IMR-90 (cell line): ENCODE data around the gene FBXL7. TPM values are rescaled to one million over a fixed set of nuclear protein-coding genes. Genes with fewer than 3 reads are reported as not detected.
A peak's percentile ranks its signal among the peaks of the same experiment; 100 is the strongest.

Experiments
- ATAC-seq: fragments of 200-7000 bp; cut with Tn5 transposase; 2 replicates; pipeline ENCODE4 v1.9.1; 2020; ENCODE audit warnings: low read depth, mild to moderate bottlenecking, moderate library complexity
- BruUV-seq: library from RNA; stranded (reverse); fragments of 400-500 nt; replicated peaks from 2 replicates; lab custom pipeline; 2021; lab: Mats Ljungman, UMichigan
- CTCF ChIA-PET: fragments of 300-600 bp; formaldehyde crosslinking; extraction: SDS; loops from one replicate; lab custom pipeline; 2021; ENCODE audit warnings: antibody characterized with exemption; lab: Yijun Ruan, JAX
- POLR2A ChIA-PET: fragments of 300-600 bp; sonication (Branson Sonifier 250); formaldehyde crosslinking; loops from one replicate; lab custom pipeline; 2022; ENCODE audit warnings: antibody characterized with exemption; ENCODE audit not compliant: unreplicated experiment; lab: Charles Lee
- DNase-seq: peaks from one replicate; pipeline ENCODE4 v3.0.0; 2013
- H2AFZ ChIP-seq: replicated peaks from 2 replicates; pipeline ENCODE3; 2013; ENCODE audit warnings: low read length, mild to moderate bottlenecking; ENCODE audit not compliant: poor library complexity
- H2AK5ac ChIP-seq: 2 replicates; pipeline ENCODE4 v1.6.1; 2013; ENCODE audit warnings: low read depth, low read length, inconsistent platforms
- H2AK9ac ChIP-seq: replicated peaks from 2 replicates; pipeline ENCODE3; 2013; ENCODE audit warnings: mild to moderate bottlenecking, low read depth, low read length, moderate library complexity; ENCODE audit not compliant: poor library complexity
- H2BK120ac ChIP-seq: 2 replicates; pipeline ENCODE4 v1.6.1; 2013; ENCODE audit warnings: low read depth, low read length, inconsistent platforms
- H2BK15ac ChIP-seq: 3 replicates; pipeline ENCODE4 v1.6.1; 2013; ENCODE audit warnings: low read depth, low read length, inconsistent platforms
- H2BK20ac ChIP-seq: 2 replicates; pipeline ENCODE4 v1.6.1; 2013; ENCODE audit warnings: low read depth, mild to moderate bottlenecking, inconsistent platforms, low read length, moderate library complexity
- H2BK5ac ChIP-seq: 2 replicates; pipeline ENCODE4 v1.6.1; 2013; ENCODE audit warnings: mild to moderate bottlenecking, low read depth, low read length, inconsistent platforms; ENCODE audit not compliant: poor library complexity, severe bottlenecking
- H3K14ac ChIP-seq: replicated peaks from 2 replicates; pipeline ENCODE4 v1.6.1; 2013; ENCODE audit warnings: low read depth, low read length, inconsistent platforms
- H3K18ac ChIP-seq: 2 replicates; pipeline ENCODE4 v1.6.1; 2013; ENCODE audit warnings: low read depth, low read length, control low read depth
- H3K23ac ChIP-seq: 2 replicates; pipeline ENCODE4 v1.6.1; 2013; ENCODE audit warnings: low read depth, low read length, inconsistent platforms
- H3K27ac ChIP-seq: 2 replicates; pipeline ENCODE4 v1.5.1; 2013; ENCODE audit warnings: mild to moderate bottlenecking, control low read depth, low read length; ENCODE audit not compliant: insufficient read depth
- H3K27me3 ChIP-seq: 2 replicates; pipeline ENCODE4 v1.6.1; 2013; ENCODE audit warnings: low read length; ENCODE audit not compliant: control insufficient read depth, insufficient read depth
- H3K36me3 ChIP-seq: 2 replicates; pipeline ENCODE4 v1.6.1; 2013; ENCODE audit warnings: low read length, mixed read lengths; ENCODE audit not compliant: control insufficient read depth, insufficient read depth
- H3K4ac ChIP-seq: 2 replicates; pipeline ENCODE4 v1.6.1; 2013; ENCODE audit warnings: low read depth, low read length, inconsistent platforms
- H3K4me1 ChIP-seq: 2 replicates; pipeline ENCODE4 v1.6.1; 2013; ENCODE audit warnings: low read length, mixed read lengths; ENCODE audit not compliant: control insufficient read depth, insufficient read depth
- H3K4me2 ChIP-seq: 2 replicates; pipeline ENCODE4 v1.6.1; 2013; ENCODE audit warnings: low read depth, mild to moderate bottlenecking, control low read depth, low read length, moderate library complexity
- H3K4me3 ChIP-seq: 2 replicates; pipeline ENCODE4 v1.5.1; 2013; ENCODE audit warnings: low read depth, mild to moderate bottlenecking, control low read depth, low read length, moderate library complexity; ENCODE audit not compliant: insufficient read depth
- H3K56ac ChIP-seq: 2 replicates; pipeline ENCODE4 v1.6.1; 2013; ENCODE audit warnings: low read length, inconsistent platforms; ENCODE audit not compliant: insufficient read depth; ENCODE audit errors: extremely low read depth
- H3K79me1 ChIP-seq, 2 experiments: 2 replicates each; pipeline ENCODE4 v1.6.1; 2013; ENCODE audit warnings: low read length in 2 of 2, inconsistent platforms in 1 of 2, low read depth in 1 of 2
- H3K9ac ChIP-seq: 2 replicates; pipeline ENCODE4 v1.6.1; 2013; ENCODE audit warnings: low read depth, low read length, control low read depth
- H3K9me1 ChIP-seq: 2 replicates; pipeline ENCODE4 v1.6.1; 2013; ENCODE audit warnings: low read length, inconsistent platforms; ENCODE audit not compliant: insufficient read depth
- H3K9me3 ChIP-seq: 2 replicates; pipeline ENCODE4 v1.6.1; 2013; ENCODE audit warnings: low read length; ENCODE audit not compliant: control insufficient read depth, insufficient read depth
- H4K20me1 ChIP-seq: 2 replicates; pipeline ENCODE4 v1.6.1; 2013; ENCODE audit warnings: low read length, inconsistent platforms; ENCODE audit not compliant: insufficient read depth
- H4K5ac ChIP-seq: 2 replicates; pipeline ENCODE4 v1.6.1; 2013; ENCODE audit warnings: mild to moderate bottlenecking, low read depth, low read length, control low read depth
- H4K8ac ChIP-seq, 2 experiments: 2 replicates each; pipeline ENCODE4 v1.6.1; 2013; ENCODE audit warnings: low read depth in 2 of 2, low read length in 2 of 2, control low read depth in 1 of 2, inconsistent platforms in 1 of 2
- H4K91ac ChIP-seq: 2 replicates; pipeline ENCODE4 v1.6.1; 2013; ENCODE audit warnings: low read depth, low read length, inconsistent platforms; ENCODE audit not compliant: insufficient read depth
- CEBPB ChIP-seq: IDR thresholded peaks from 2 replicates; pipeline ENCODE4 v1.6.1; 2012; ENCODE audit warnings: low read depth, low read length, improper control_type of control experiment
- CHD1 ChIP-seq: IDR thresholded peaks from 2 replicates; pipeline ENCODE4 v1.6.1; 2012; ENCODE audit warnings: low read depth, low read length, improper control_type of control experiment
- MAFK ChIP-seq: IDR thresholded peaks from 2 replicates; pipeline ENCODE4 v1.6.1; 2012; ENCODE audit warnings: low read depth, low read length, improper control_type of control experiment
- MAZ ChIP-seq: IDR thresholded peaks from 2 replicates; pipeline ENCODE4 v1.6.1; 2012; ENCODE audit warnings: low read depth, mild to moderate bottlenecking, low read length, improper control_type of control experiment, moderate library complexity, borderline replicate concordance
- NFE2L2 ChIP-seq: fragments of 150-350 bp; IDR thresholded peaks from 2 replicates; pipeline ENCODE4 v1.6.1; 2016; ENCODE audit warnings: low read depth, mild to moderate bottlenecking, low read length
- RFX5 ChIP-seq: IDR thresholded peaks from 2 replicates; pipeline ENCODE4 v1.8.0; 2012; ENCODE audit warnings: low read depth, mild to moderate bottlenecking, low read length, moderate library complexity
- SMC3 ChIP-seq: fragments of 150-350 bp; IDR thresholded peaks from 2 replicates; pipeline ENCODE4 v1.6.1; 2016; ENCODE audit warnings: low read depth, mild to moderate bottlenecking, antibody characterized with exemption, low read length, moderate library complexity
- WGBS, 2 experiments: methylation state at CpG; one replicate each; pipeline versions ENCODE4 v1.1.5 to v1.1.7; 2013; ENCODE audit warnings: missing lambda C conversion rate in 2 of 2; ENCODE audit not compliant: insufficient read length in 1 of 2; ENCODE audit errors: extremely low coverage in 2 of 2; 5-methylcytosine and 5-hydroxymethylcytosine counted together
- dilution Hi-C: fragments of 300-500 bp; cut with HindIII; formaldehyde crosslinking; loops from one replicate; pipeline ENCODE4 v1.14.3; 2018; ENCODE audit warnings: low sequenced_read_pairs; ENCODE audit not compliant: unreplicated experiment
- in situ Hi-C: fragments of 300-500 bp; cut with MboI; formaldehyde crosslinking; loops from 3 replicates; pipeline ENCODE4 v1.14.3; 2019; ENCODE audit warnings: low sequenced_read_pairs, inconsistent platforms, mixed read lengths
- intact Hi-C: fragments of 100-400 bp; cut with micrococcal nuclease; formaldehyde crosslinking; loops from 2 replicates; pipeline ENCODE4 v1.10.0; 2022
- polyA plus RNA-seq, 3 experiments: library from polyadenylated mRNA; depleted of rRNA; stranded (reverse); fragments of >200 nt; gene quantifications; 2 replicates each; pipeline ENCODE4 v1.2.3, GENCODE V29; 2012; ENCODE audit warnings: low replicate concordance in 1 of 3
- total RNA-seq: library from RNA; depleted of rRNA; stranded (reverse); fragments of >200 nt; gene quantifications from 2 replicates; pipeline ENCODE4 v1.2.3, GENCODE V29; 2012
- TF ChIP-seq, protein P1 (sequence below): fragments of 150-350 bp; IDR thresholded peaks from 2 replicates; pipeline ENCODE4 v1.6.1; 2017; ENCODE audit warnings: mild to moderate bottlenecking, antibody characterized with exemption, low read length, low read depth
- TF ChIP-seq, protein P2 (sequence below): fragments of 150-350 bp; IDR thresholded peaks from 2 replicates; pipeline ENCODE4 v1.6.1; 2016; ENCODE audit warnings: low read depth, mild to moderate bottlenecking, low read length, moderate library complexity, borderline replicate concordance
- TF ChIP-seq, protein P3 (sequence below): conservative IDR thresholded peaks from 2 replicates; pipeline ENCODE4 v1.5.1; 2012; ENCODE audit warnings: mild to moderate bottlenecking, low read depth, low read length, improper control_type of control experiment

FBXL7 gene
- total and polyA plus RNA-seq, 2 of the 4 experiments (the other 2 are of a cell fraction) = 4.1 to 10.2 TPM

- no peak for TF ChIP-seq RFX5
- peak; percentile 15; the same call in 1 of the 2 replicates for TF ChIP-seq SMC3
- TF ChIP-seq NFE2L2 = no peak
- TF ChIP-seq, protein P1, sequence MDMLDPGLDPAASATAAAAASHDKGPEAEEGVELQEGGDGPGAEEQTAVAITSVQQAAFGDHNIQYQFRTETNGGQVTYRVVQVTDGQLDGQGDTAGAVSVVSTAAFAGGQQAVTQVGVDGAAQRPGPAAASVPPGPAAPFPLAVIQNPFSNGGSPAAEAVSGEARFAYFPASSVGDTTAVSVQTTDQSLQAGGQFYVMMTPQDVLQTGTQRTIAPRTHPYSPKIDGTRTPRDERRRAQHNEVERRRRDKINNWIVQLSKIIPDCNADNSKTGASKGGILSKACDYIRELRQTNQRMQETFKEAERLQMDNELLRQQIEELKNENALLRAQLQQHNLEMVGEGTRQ = no peak
Measured at GRCh38 chr5:15499528-15500324, at the start of gene FBXL7 (continued).

GRCh38 chr5:15450473-15450872 lies 49.5 kb upstream of the FBXL7 start:
- Histone ChIP-seq H3K23ac (no peak overlapping the region), H3K27me3 (peaks cover 2% of the 10 kb centered on the region), H2AK9ac (no peak overlapping the region), H2AFZ (no peak overlapping the region), H2AK5ac (no peak overlapping the region), H3K36me3 (no peaks in the 10 kb centered on the region), H3K9ac (no peak overlapping the region), H3K27ac (no peak overlapping the region), H3K18ac (no peak overlapping the region), H4K20me1 (no peaks in the 10 kb centered on the region), H2BK15ac (no peak overlapping the region), H2BK5ac (no peak overlapping the region), H3K14ac (no peak overlapping the region), H3K56ac (no peak overlapping the region), H2BK20ac (no peak overlapping the region), H3K4ac (no peak overlapping the region), H4K91ac (no peak overlapping the region), H3K79me1 (no peaks in the 10 kb centered on the region), H3K9me3 (no peaks in the 10 kb centered on the region), H2BK120ac (no peak overlapping the region), H3K4me1 (no peaks in the 10 kb centered on the region), H3K4me3 (no peak overlapping the region), H3K4me2 (no peak overlapping the region), H4K5ac (no peak overlapping the region), H4K8ac (no peak overlapping the region), H3K9me1 (no peaks in the 10 kb centered on the region)
- CTCF ChIA-PET = no interaction called here
- no peak for DNase-seq
- no peak for TF ChIP-seq CHD1
- no peak for TF ChIP-seq MAZ
- no peak for TF ChIP-seq MAFK
- TF ChIP-seq CEBPB = no peak
- no peak for TF ChIP-seq RFX5
- TF ChIP-seq, protein P2, sequence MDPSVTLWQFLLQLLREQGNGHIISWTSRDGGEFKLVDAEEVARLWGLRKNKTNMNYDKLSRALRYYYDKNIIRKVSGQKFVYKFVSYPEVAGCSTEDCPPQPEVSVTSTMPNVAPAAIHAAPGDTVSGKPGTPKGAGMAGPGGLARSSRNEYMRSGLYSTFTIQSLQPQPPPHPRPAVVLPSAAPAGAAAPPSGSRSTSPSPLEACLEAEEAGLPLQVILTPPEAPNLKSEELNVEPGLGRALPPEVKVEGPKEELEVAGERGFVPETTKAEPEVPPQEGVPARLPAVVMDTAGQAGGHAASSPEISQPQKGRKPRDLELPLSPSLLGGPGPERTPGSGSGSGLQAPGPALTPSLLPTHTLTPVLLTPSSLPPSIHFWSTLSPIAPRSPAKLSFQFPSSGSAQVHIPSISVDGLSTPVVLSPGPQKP = no peak
- TF ChIP-seq, protein P3, sequence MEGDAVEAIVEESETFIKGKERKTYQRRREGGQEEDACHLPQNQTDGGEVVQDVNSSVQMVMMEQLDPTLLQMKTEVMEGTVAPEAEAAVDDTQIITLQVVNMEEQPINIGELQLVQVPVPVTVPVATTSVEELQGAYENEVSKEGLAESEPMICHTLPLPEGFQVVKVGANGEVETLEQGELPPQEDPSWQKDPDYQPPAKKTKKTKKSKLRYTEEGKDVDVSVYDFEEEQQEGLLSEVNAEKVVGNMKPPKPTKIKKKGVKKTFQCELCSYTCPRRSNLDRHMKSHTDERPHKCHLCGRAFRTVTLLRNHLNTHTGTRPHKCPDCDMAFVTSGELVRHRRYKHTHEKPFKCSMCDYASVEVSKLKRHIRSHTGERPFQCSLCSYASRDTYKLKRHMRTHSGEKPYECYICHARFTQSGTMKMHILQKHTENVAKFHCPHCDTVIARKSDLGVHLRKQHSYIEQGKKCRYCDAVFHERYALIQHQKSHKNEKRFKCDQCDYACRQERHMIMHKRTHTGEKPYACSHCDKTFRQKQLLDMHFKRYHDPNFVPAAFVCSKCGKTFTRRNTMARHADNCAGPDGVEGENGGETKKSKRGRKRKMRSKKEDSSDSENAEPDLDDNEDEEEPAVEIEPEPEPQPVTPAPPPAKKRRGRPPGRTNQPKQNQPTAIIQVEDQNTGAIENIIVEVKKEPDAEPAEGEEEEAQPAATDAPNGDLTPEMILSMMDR = no peak
- dilution Hi-C loops (no loop called here), intact Hi-C loops (no loop called here), in situ Hi-C loops (no loop called here)
- POLR2A ChIA-PET = no interaction called here
- no peak for ATAC-seq
- BruUV-seq = no TSS peak
- WGBS, 2 experiments = 64% methylated on average over 5 of the region's 11 CpGs; no CpG with 5 or more reads in 1 of the 2 experiments
